PC-3 (cell line): Measurements from ENCODE around the gene EXOC4.

Experiments used
- CTCF ChIP-seq: fragments of 300-600 bp; sonication (generic); conservative IDR thresholded peaks from 2 replicates; pipeline ENCODE4 v1.5.1; 2017; ENCODE audit warnings: antibody characterized with exemption, low read depth, mild to moderate bottlenecking, low read length
- EZH2phosphoT487 ChIP-seq: fragments of 300-600 bp; sonication (generic); IDR thresholded peaks from 2 replicates; pipeline ENCODE4 v1.6.1; 2018; ENCODE audit warnings: mild to moderate bottlenecking, antibody characterized with exemption, low read length, borderline replicate concordance

GRCh38 chr7:133512560-133512959 lies 259.7 kb downstream of the EXOC4 start:
- no peak for TF ChIP-seq CTCF
- no peak for TF ChIP-seq EZH2phosphoT487
